Measurements from ENCODE around the gene NEGR1. TPM values are rescaled to one million over a fixed set of nuclear protein-coding genes. Genes with fewer than 3 reads are reported as not detected.

Gene NEGR1
- total and polyA plus RNA-seq, 3 donors from 2014 or later: 2.9 to 7.6 (median 3.1) TPM

GRCh38 chr1:71948561-71948960 lies 333.8 kb downstream of the NEGR1 start:
- H3K4me3 ChIP-seq: no peak overlapping the region
- no peaks in the 10 kb centered on the region for H3K9me3 ChIP-seq
- H3K4me1 ChIP-seq: no peaks in the 10 kb centered on the region
- TF ChIP-seq POLR2A (IDR thresholded peaks at IDR 0.05) (no peak), CTCF (IDR thresholded peaks at IDR 0.05) (no peak)
- no peaks in the 10 kb centered on the region for H3K36me3 ChIP-seq (ENCODE audit: low read depth, missing control alignments)
- H3K27ac ChIP-seq: no peak overlapping the region
- WGBS, 2 donors: 82 to 89% methylated on average over 5 of the region's 5 CpGs
- intact Hi-C loops (cut with DNase I; ENCODE audit: low total_unique reads): no loop called here
- no peaks in the 10 kb centered on the region for H3K27me3 ChIP-seq
- no peak for DNase-seq

- Histone ChIP-seq H3K4me1 (no peaks in the 10 kb centered on the region), H3K27me3 (no peaks in the 10 kb centered on the region), H3K27ac (no peak overlapping the region), H3K36me3 (ENCODE audit: low read depth, missing control alignments) (no peaks in the 10 kb centered on the region), H3K4me3 (no peak overlapping the region), H3K9me3 (no peaks in the 10 kb centered on the region)
- TF ChIP-seq CTCF (IDR thresholded peaks at IDR 0.05) (no peak), POLR2A (IDR thresholded peaks at IDR 0.05) (no peak)
- 78 to 83% methylated on average over 1 of the region's 1 CpG for WGBS, 2 donors
- intact Hi-C loops (cut with DNase I; ENCODE audit: low total_unique reads): no loop called here
- DNase-seq: no peak
These were observed 338.3 kb downstream of the NEGR1 start for GRCh38 chr1:71944006-71944405.

- TF ChIP-seq POLR2A (IDR thresholded peaks at IDR 0.05) (no peak), CTCF (IDR thresholded peaks at IDR 0.05) (no peak)
These were observed 342.1 kb downstream of the NEGR1 start for GRCh38 chr1:71940261-71940660.

GRCh38 chr1:71930511-71930910 lies 351.8 kb downstream of the NEGR1 start:
- no peak for DNase-seq
- intact Hi-C loops (cut with DNase I; ENCODE audit: low total_unique reads): no loop called here
- no peaks in the 10 kb centered on the region for H3K36me3 ChIP-seq (ENCODE audit: low read depth, missing control alignments)
- no peaks in the 10 kb centered on the region for H3K4me1 ChIP-seq
- TF ChIP-seq CTCF (IDR thresholded peaks at IDR 0.05) (no peak), POLR2A (IDR thresholded peaks at IDR 0.05) (no peak)
- WGBS, 2 donors: 83% methylated on average over 4 of the region's 4 CpGs
- no peak overlapping the region for H3K27ac ChIP-seq
- no peaks in the 10 kb centered on the region for H3K9me3 ChIP-seq
- no peaks in the 10 kb centered on the region for H3K27me3 ChIP-seq
- H3K4me3 ChIP-seq: no peak overlapping the region

More at GRCh38 chr1:71940261-71940660, 342.1 kb downstream of the NEGR1 start:
- Histone ChIP-seq H3K4me3 (no peak overlapping the region), H3K27me3 (no peaks in the 10 kb centered on the region), H3K36me3 (ENCODE audit: low read depth, missing control alignments) (no peaks in the 10 kb centered on the region), H3K9me3 (no peaks in the 10 kb centered on the region), H3K4me1 (no peaks in the 10 kb centered on the region), H3K27ac (no peak overlapping the region)
- intact Hi-C loops (cut with DNase I; ENCODE audit: low total_unique reads): no loop called here
- DNase-seq: no peak
- WGBS, 2 donors: 89 to 92% methylated on average over 2 of the region's 2 CpGs

- Histone ChIP-seq H3K9me3 (no peaks in the 10 kb centered on the region), H3K27me3 (no peaks in the 10 kb centered on the region), H3K36me3 (ENCODE audit: low read depth, missing control alignments) (no peaks in the 10 kb centered on the region), H3K4me3 (no peak overlapping the region), H3K27ac (no peak overlapping the region), H3K4me1 (no peaks in the 10 kb centered on the region)
- TF ChIP-seq POLR2A (IDR thresholded peaks at IDR 0.05): no peak
- no peak for TF ChIP-seq CTCF (IDR thresholded peaks at IDR 0.05)
- intact Hi-C loops (cut with DNase I; ENCODE audit: low total_unique reads): no loop called here
- no peak for DNase-seq
- WGBS, 2 donors: 92% methylated on average over 5 of the region's 5 CpGs
These were observed 360.3 kb downstream of the NEGR1 start for GRCh38 chr1:71921935-71922559.

All from testis (tissue), 3 donors.